ENCODE data around the gene IRX4. TPM values are rescaled to one million over a fixed set of nuclear protein-coding genes. Genes with fewer than 3 reads are reported as not detected.
"Not testable (repeated sequence)": the region's sequence is repeated elsewhere in the genome, so short reads cannot be mapped to it uniquely, and the experiment has no call there.

IRX4 gene
- total and polyA plus RNA-seq, 2 experiments from 2014 or later = 208 to 308 TPM

DNA sequence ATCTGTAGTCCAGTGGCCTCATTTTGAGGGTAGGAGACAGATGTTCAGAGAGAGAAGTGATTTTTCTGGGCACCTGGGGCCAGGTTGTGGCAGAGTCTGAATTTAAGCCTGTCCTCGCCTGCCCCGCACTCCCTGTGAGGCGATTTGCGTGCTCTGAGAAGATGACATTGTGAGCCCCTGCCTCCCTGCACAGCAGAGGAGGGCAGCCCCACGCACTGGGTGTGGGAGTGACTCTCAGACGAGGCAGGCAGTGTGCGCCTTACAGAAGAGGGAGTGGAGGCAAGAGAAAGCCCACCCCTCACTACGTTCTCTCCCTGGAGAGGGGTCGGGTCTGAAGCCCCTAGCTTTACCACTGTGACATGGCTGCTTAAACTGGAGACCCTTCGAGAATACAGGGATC is 35.7 kb downstream of the IRX4 start:
- H3K9me3 ChIP-seq (ENCODE audit: low read depth) = no peaks in the 10 kb centered on the region
- TF ChIP-seq, protein P1, sequence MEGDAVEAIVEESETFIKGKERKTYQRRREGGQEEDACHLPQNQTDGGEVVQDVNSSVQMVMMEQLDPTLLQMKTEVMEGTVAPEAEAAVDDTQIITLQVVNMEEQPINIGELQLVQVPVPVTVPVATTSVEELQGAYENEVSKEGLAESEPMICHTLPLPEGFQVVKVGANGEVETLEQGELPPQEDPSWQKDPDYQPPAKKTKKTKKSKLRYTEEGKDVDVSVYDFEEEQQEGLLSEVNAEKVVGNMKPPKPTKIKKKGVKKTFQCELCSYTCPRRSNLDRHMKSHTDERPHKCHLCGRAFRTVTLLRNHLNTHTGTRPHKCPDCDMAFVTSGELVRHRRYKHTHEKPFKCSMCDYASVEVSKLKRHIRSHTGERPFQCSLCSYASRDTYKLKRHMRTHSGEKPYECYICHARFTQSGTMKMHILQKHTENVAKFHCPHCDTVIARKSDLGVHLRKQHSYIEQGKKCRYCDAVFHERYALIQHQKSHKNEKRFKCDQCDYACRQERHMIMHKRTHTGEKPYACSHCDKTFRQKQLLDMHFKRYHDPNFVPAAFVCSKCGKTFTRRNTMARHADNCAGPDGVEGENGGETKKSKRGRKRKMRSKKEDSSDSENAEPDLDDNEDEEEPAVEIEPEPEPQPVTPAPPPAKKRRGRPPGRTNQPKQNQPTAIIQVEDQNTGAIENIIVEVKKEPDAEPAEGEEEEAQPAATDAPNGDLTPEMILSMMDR (IDR thresholded peaks at IDR 0.05; ENCODE audit: low read depth, low read length) = no peak
- H3K4me3 ChIP-seq = no peak overlapping the region
- H3K36me3 ChIP-seq = no peaks in the 10 kb centered on the region
- H3K27ac ChIP-seq = no peak overlapping the region
- H3K4me1 ChIP-seq (ENCODE audit: low read depth) = peaks cover 25% of the 10 kb centered on the region
- no peaks in the 10 kb centered on the region for H3K27me3 ChIP-seq
- DNase-seq (ENCODE audit: low read depth in 1 of 2, low spot score in 1 of 2) = no peak

DNA sequence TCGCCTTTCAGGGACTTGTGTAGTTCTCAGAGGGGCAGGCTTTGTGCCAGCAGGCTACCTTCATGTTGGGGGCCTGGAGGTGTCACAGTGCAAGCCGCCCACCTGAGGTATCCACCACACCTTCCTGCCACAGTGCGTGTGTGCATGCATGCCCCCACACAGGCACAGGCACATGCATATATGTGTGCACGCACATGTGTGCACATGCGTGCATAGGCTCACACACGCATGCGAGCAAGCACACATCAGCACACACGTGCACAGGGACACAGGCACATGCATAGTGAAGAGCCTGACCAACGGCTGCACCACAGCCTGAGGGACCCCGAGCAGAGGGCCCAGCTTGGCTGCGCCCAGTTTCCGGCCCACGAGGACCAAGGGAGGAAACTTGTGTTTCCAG is 36.1 kb downstream of the IRX4 start:
- Histone ChIP-seq H3K27me3 (no peaks in the 10 kb centered on the region), H3K9me3 (ENCODE audit: low read depth) (no peaks in the 10 kb centered on the region), H3K36me3 (no peaks in the 10 kb centered on the region), H3K4me3 (no peak overlapping the region), H3K4me1 (ENCODE audit: low read depth) (peaks cover 25% of the 10 kb centered on the region), H3K27ac (no peak overlapping the region)
- TF ChIP-seq, protein P1 (IDR thresholded peaks at IDR 0.05; ENCODE audit: low read depth, low read length) = no peak
- no peak for DNase-seq (ENCODE audit: low read depth in 1 of 2, low spot score in 1 of 2)

DNA sequence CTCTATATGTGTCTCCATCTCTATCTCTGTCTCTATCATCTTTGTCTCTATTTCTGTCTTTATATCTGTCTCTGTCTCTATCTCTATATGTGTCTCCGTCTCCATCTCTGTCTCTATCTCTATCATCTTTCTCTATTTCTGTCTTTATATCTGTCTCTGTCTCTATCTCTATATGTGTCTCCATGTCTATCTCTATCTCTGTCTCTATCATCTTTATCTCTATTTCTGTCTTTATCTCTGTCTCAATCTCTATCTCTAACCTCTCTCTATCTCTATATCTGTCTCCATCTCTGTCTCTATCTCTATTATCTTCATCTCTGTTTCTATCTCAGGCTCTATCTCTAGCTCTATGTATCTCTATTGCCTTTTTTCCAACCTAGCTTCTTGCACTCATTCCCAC is 37.0 kb downstream of the IRX4 start:
- Histone ChIP-seq H3K36me3 (no peaks in the 10 kb centered on the region), H3K27ac (no peak overlapping the region), H3K4me1 (ENCODE audit: low read depth) (peaks cover 22% of the 10 kb centered on the region), H3K27me3 (no peaks in the 10 kb centered on the region), H3K4me3 (no peak overlapping the region), H3K9me3 (ENCODE audit: low read depth) (no peaks in the 10 kb centered on the region)
- TF ChIP-seq, protein P1 (IDR thresholded peaks at IDR 0.05; ENCODE audit: low read depth, low read length) = no peak
- no peak for DNase-seq (ENCODE audit: low read depth in 1 of 2, low spot score in 1 of 2)

DNA sequence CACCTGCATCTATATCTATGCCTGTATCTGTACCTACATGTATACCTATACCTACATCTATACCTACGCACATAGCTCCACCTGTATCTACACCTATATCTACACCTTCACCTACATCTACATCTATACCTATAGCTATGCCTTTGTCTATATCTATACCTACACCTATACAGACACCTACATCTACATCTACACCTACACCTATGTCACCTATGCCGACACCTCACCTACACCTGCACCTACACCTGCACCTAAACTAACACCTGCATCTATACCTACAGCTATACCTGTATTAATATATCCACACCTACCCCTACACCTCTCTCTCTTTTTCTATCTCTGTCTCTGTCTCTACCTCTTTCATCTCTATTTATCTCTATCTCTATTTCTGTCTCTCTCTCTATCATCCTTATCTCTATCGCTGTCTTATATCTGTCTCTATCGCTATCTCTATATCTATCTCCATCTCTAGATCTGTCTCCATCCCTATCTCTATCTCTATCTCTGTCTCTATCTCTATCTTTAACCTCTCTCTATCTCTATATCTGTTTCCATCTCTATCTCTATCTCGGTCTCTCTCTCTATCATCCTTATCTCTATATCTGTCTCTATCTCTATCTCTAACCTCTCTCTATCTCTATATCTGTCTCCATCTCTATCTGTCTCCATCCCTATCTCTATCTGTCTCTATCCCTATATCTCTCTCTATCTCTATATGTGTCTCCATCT is 37.9 kb downstream of the IRX4 start:
- no peaks in the 10 kb centered on the region for H3K27me3 ChIP-seq
- H3K27ac ChIP-seq = no peak overlapping the region
- TF ChIP-seq, protein P1 (IDR thresholded peaks at IDR 0.05; ENCODE audit: low read depth, low read length) = no peak
- peaks cover 30% of the 10 kb centered on the region for H3K4me1 ChIP-seq (ENCODE audit: low read depth)
- H3K9me3 ChIP-seq (ENCODE audit: low read depth) = no peaks in the 10 kb centered on the region
- H3K36me3 ChIP-seq = no peaks in the 10 kb centered on the region
- DNase-seq (ENCODE audit: low read depth in 1 of 2, low spot score in 1 of 2) = no peak
- H3K4me3 ChIP-seq = no peak overlapping the region

DNA sequence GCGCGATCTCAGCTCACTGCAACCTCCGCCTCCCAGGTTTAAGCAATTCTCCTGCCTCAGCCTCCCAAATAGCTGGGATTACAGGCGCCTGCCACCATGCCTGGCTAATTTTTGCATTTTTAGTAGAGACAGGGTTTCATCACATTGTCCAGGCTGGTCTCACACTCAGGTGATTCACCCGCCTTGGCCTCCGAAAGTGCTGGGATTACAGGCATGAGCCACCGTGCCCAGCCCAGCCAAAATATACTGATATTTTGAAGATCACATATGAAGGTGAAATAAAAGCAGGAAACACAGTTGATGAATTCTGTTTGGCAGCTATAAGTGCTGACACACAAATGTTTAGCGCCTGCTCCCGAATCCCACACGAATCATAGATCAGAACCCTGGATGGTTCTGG is 39.0 kb downstream of the IRX4 start:
- DNase-seq (ENCODE audit: low read depth in 1 of 2, low spot score in 1 of 2); H3K27ac ChIP-seq; H3K9me3 ChIP-seq (ENCODE audit: low read depth); H3K4me3 ChIP-seq; H3K27me3 ChIP-seq; H3K36me3 ChIP-seq: not testable (repeated sequence)
- peaks cover 33% of the 10 kb centered on the region for H3K4me1 ChIP-seq (ENCODE audit: low read depth)

DNA sequence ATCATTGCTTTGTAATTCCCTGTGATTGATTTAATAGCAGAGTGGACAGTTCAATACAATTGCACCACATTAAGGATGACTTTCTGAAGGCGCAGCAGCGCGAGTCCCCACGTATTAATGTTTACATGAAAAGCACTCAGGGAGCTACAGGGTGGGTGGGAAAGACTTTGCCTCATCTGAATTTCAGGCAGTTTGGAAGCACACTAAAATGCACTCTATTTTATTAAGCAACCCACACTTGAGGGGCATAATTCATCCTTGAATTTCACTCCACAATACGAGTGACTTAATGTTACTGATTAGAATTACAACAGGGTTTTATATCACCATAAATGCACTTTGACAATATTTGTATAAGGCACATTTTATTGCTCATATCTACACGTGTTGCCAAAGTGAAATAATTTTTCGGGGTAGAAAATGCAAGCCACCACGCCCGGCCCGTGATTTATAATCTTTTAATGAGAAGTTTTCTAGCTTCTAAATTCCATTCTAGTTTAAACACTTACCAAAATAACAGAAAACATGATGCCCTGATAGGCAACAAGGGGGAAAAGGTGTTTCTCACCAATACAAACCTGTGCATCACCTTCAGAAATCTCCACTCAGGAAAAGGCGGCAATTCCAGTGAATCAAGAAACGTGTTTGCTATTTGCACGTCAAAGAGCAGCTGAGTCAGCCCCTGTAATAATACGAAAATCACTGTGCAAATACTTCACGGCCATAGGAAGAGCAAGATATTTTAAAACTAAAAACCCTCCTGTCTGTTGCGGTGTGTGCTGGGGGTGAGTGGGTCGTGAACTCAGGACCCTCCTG is 40.5 kb downstream of the IRX4 start:
- DNase-seq (ENCODE audit: low read depth in 1 of 2, low spot score in 1 of 2) = no peak
- Histone ChIP-seq H3K27me3 (no peaks in the 10 kb centered on the region), H3K9me3 (ENCODE audit: low read depth) (no peaks in the 10 kb centered on the region), H3K4me1 (ENCODE audit: low read depth) (peaks cover 47% of the 10 kb centered on the region), H3K36me3 (no peaks in the 10 kb centered on the region), H3K4me3 (no peak overlapping the region), H3K27ac (peak overlapping the region; percentile 92)
- TF ChIP-seq, protein P1 (IDR thresholded peaks at IDR 0.05; ENCODE audit: low read depth, low read length) = no peak
